CD4-positive, CD25-positive, alpha-beta regulatory T cell (primary cell): Measurements from ENCODE around the gene CCSER1. TPM values are rescaled to one million over a fixed set of nuclear protein-coding genes. Genes with fewer than 3 reads are reported as not detected.

Source experiments
- ATAC-seq, 2 donors: fragments of 150-1000 bp; cut with Tn5 transposase; one replicate each; pipeline ENCODE4 v1.10.0; 2021; ENCODE audit warnings: low read depth in 2 of 2, moderate number of reproducible peaks in 2 of 2, moderate library complexity in 1 of 2
- DNase-seq, 3 donors: peaks; one replicate each; pipeline versions ENCODE4 v3.0.0 to v3.0.0-alpha.2; 2012 to 2022; ENCODE audit warnings: mixed read lengths in 1 of 3
- H3K27ac ChIP-seq: one replicate; pipeline ENCODE4 v1.7.0; 2013; ENCODE audit warnings: mild to moderate bottlenecking, low read length; ENCODE audit not compliant: insufficient read depth, poor library complexity, severe bottlenecking
- H3K27me3 ChIP-seq: one replicate; pipeline ENCODE4 v1.7.0; 2013; ENCODE audit warnings: low read length; ENCODE audit not compliant: control insufficient read depth, insufficient read depth
- H3K36me3 ChIP-seq: one replicate; pipeline ENCODE4 v1.7.0; 2013; ENCODE audit warnings: mild to moderate bottlenecking, low read length, moderate library complexity; ENCODE audit not compliant: control insufficient read depth, insufficient read depth
- H3K4me1 ChIP-seq: 2 replicates; pipeline ENCODE4 v1.7.0; 2013; ENCODE audit warnings: mild to moderate bottlenecking, low read length; ENCODE audit not compliant: insufficient read depth, control insufficient read depth, poor library complexity, severe bottlenecking
- H3K4me3 ChIP-seq: one replicate; pipeline ENCODE4 v1.7.0; 2013; ENCODE audit warnings: low read depth, mild to moderate bottlenecking, low read length, moderate library complexity
- H3K9me3 ChIP-seq, 2 experiments: 1 replicate in 1 of 2; 2 replicates in 1 of 2; pipeline ENCODE4 v1.7.0; 2013; ENCODE audit warnings: low read length in 2 of 2, mild to moderate bottlenecking in 1 of 2, moderate library complexity in 1 of 2; ENCODE audit not compliant: control insufficient read depth in 2 of 2
- H3K27ac Mint-ChIP-seq, 3 donors: one replicate each; pipeline ENCODE4 v1.8.0; 2020 to 2022; ENCODE audit warnings: mild to moderate bottlenecking in 3 of 3, mixed read lengths in 3 of 3, moderate library complexity in 2 of 3
- H3K27me3 Mint-ChIP-seq: one replicate; pipeline ENCODE4 v1.8.0; 2022; ENCODE audit warnings: mild to moderate bottlenecking, mixed read lengths
- H3K36me3 Mint-ChIP-seq: one replicate; pipeline ENCODE4 v1.8.0; 2020; ENCODE audit warnings: mixed read lengths
- H3K4me1 Mint-ChIP-seq, 4 donors: one replicate each; pipeline ENCODE4 v1.8.0; 2020 to 2022; ENCODE audit warnings: mixed read lengths in 4 of 4, mild to moderate bottlenecking in 1 of 4
- H3K4me3 Mint-ChIP-seq, 4 donors: one replicate each; pipeline ENCODE4 v1.8.0; 2020 to 2022; ENCODE audit warnings: mild to moderate bottlenecking in 4 of 4, mixed read lengths in 4 of 4, moderate library complexity in 3 of 4
- H3K9me3 Mint-ChIP-seq, 7 donors: one replicate each; pipeline ENCODE4 v1.8.0; 2020 to 2022; ENCODE audit warnings: mixed read lengths in 7 of 7, mild to moderate bottlenecking in 3 of 7, moderate library complexity in 2 of 7
- polyA plus RNA-seq, 4 donors: library from polyadenylated mRNA; unstranded; fragments of 300-500 nt; fragmentation: Illumina TruSeq; gene quantifications; one replicate each; pipeline ENCODE4 v1.2.3, GENCODE V29; 2021
- total RNA-seq: library from RNA; stranded (reverse); gene quantifications from one replicate; pipeline ENCODE4 v1.2.3, GENCODE V29; 2022

CCSER1 gene
- total and polyA plus RNA-seq, 5 donors from 2014 or later = 0.20 to 0.60 TPM; not detected in 3

DNA sequence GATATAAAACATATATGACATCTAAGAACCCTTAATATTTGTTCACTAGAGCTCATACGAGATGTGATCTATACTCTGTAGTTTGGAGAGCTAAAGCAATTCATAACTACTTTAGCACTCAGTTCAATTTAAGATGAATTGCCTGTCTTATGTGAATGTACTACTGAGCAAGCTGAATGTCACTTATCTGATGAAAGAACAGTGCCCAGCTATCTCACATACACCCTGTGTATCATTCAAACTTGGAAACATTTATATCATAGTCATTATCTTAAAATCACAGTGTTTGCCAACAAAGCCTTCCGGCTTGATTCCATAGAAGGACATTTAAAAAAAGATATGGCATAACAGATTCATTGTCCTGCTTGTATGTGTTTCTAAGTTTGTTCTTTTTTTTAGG, 639.6 kb downstream of the CCSER1 start:
- Mint-ChIP-seq H3K9me3 (peaks cover 0 to 13% (median 3%) of the 10 kb centered on the region in 7 donors), H3K36me3 (no peaks in the 10 kb centered on the region), H3K4me1 (no peaks in the 10 kb centered on the region), H3K27me3 (no peaks in the 10 kb centered on the region), H3K27ac (no peak overlapping the region), H3K4me3 (no peak overlapping the region)
- Histone ChIP-seq H3K36me3 (no peaks in the 10 kb centered on the region), H3K4me3 (no peak overlapping the region), H3K27ac (no peak overlapping the region), H3K27me3 (no peaks in the 10 kb centered on the region), H3K4me1 (no peaks in the 10 kb centered on the region), H3K9me3 (peaks cover 0 to 3% of the 10 kb centered on the region in 2 experiments)
- ATAC-seq (no peak), DNase-seq (no peak)

GRCh38 chr4:90769251-90769650, 642.1 kb downstream of the CCSER1 start:
- no peak overlapping the region for H3K27ac ChIP-seq
- no peak for DNase-seq
- no peaks in the 10 kb centered on the region for H3K9me3 ChIP-seq
- no peaks in the 10 kb centered on the region for H3K36me3 ChIP-seq
- Mint-ChIP-seq H3K27me3 (no peaks in the 10 kb centered on the region), H3K36me3 (no peaks in the 10 kb centered on the region), H3K4me1 (no peaks in the 10 kb centered on the region), H3K27ac (no peak overlapping the region), H3K4me3 (no peak overlapping the region), H3K9me3 (peaks cover 0 to 13% (median 0%) of the 10 kb centered on the region in 7 donors)
- H3K4me1 ChIP-seq = no peaks in the 10 kb centered on the region
- no peak for ATAC-seq
- H3K4me3 ChIP-seq = no peak overlapping the region
- no peaks in the 10 kb centered on the region for H3K27me3 ChIP-seq

DNA sequence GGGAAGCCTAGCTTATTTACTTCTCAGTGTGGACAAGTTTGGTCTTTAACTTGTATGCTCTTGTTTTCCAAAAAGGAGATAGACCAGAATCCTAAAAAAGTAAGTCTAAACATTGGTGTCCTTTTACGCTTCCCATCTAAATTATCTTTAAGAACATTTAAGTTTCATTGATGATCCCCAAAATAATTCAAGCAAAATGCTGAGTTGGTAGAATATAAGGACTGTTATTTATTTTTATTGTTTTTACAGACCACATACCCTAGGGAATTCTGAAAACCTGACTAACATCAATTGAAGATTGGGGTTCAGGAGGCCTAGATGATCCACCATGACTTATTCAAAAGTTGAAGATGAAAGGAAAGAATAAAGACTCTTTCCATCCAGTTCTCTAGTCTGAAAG, 653.0 kb downstream of the CCSER1 start:
- no peaks in the 10 kb centered on the region for H3K4me1 Mint-ChIP-seq
- Histone ChIP-seq H3K36me3 (no peaks in the 10 kb centered on the region), H3K9me3 (no peaks in the 10 kb centered on the region), H3K27ac (no peak overlapping the region), H3K4me3 (no peak overlapping the region), H3K27me3 (no peaks in the 10 kb centered on the region), H3K4me1 (no peaks in the 10 kb centered on the region)
- H3K27me3 Mint-ChIP-seq = no peaks in the 10 kb centered on the region
- peaks cover 0 to 10% (median 4%) of the 10 kb centered on the region in 7 donors for H3K9me3 Mint-ChIP-seq
- H3K36me3 Mint-ChIP-seq = no peaks in the 10 kb centered on the region
- ATAC-seq (no peak), DNase-seq (no peak)
- H3K27ac Mint-ChIP-seq = no peak overlapping the region
- no peak overlapping the region for H3K4me3 Mint-ChIP-seq

GRCh38 chr4:90786602-90787001, 659.4 kb downstream of the CCSER1 start:
- no peaks in the 10 kb centered on the region for H3K36me3 Mint-ChIP-seq
- H3K4me1 Mint-ChIP-seq = no peaks in the 10 kb centered on the region
- no peak overlapping the region for H3K27ac ChIP-seq
- no peaks in the 10 kb centered on the region for H3K9me3 ChIP-seq
- no peaks in the 10 kb centered on the region for H3K27me3 Mint-ChIP-seq
- no peak overlapping the region for H3K27ac Mint-ChIP-seq
- no peaks in the 10 kb centered on the region for H3K4me1 ChIP-seq
- H3K4me3 ChIP-seq = no peak overlapping the region
- ATAC-seq (no peak), DNase-seq (no peak)
- no peaks in the 10 kb centered on the region for H3K36me3 ChIP-seq
- H3K4me3 Mint-ChIP-seq = no peak overlapping the region
- H3K27me3 ChIP-seq = no peaks in the 10 kb centered on the region
- peaks cover 0 to 23% (median 2%) of the 10 kb centered on the region in 7 donors for H3K9me3 Mint-ChIP-seq

- H3K27me3 Mint-ChIP-seq = no peaks in the 10 kb centered on the region
- H3K4me3 Mint-ChIP-seq = no peak overlapping the region
- H3K4me1 Mint-ChIP-seq = no peaks in the 10 kb centered on the region
- H3K36me3 ChIP-seq = no peaks in the 10 kb centered on the region
- no peak overlapping the region for H3K4me3 ChIP-seq
- no peak overlapping the region for H3K27ac Mint-ChIP-seq
- H3K9me3 Mint-ChIP-seq = peaks cover 2 to 39% (median 7%) of the 10 kb centered on the region in 7 donors
- no peaks in the 10 kb centered on the region for H3K27me3 ChIP-seq
- DNase-seq (no peak), ATAC-seq (no peak)
- H3K36me3 Mint-ChIP-seq = peaks cover 3% of the 10 kb centered on the region
- H3K4me1 ChIP-seq = no peaks in the 10 kb centered on the region
- H3K9me3 ChIP-seq = no peaks in the 10 kb centered on the region
- H3K27ac ChIP-seq = no peak overlapping the region
These were observed 665.5 kb downstream of the CCSER1 start for GRCh38 chr4:90792696-90793095.

- Histone ChIP-seq H3K4me3 (no peak overlapping the region), H3K9me3 (peaks cover 0 to 4% of the 10 kb centered on the region in 2 experiments), H3K36me3 (no peaks in the 10 kb centered on the region), H3K4me1 (no peaks in the 10 kb centered on the region), H3K27me3 (no peaks in the 10 kb centered on the region), H3K27ac (no peak overlapping the region)
- Mint-ChIP-seq H3K4me3 (no peak overlapping the region), H3K27ac (no peak overlapping the region), H3K4me1 (no peaks in the 10 kb centered on the region), H3K9me3 (peaks cover 0 to 30% (median 9%) of the 10 kb centered on the region in 7 donors), H3K27me3 (no peaks in the 10 kb centered on the region), H3K36me3 (peaks cover 3% of the 10 kb centered on the region)
- ATAC-seq (no peak), DNase-seq (no peak)
These were observed 671.8 kb downstream of the CCSER1 start for GRCh38 chr4:90798948-90799347.

- no peaks in the 10 kb centered on the region for H3K27me3 ChIP-seq
- H3K9me3 Mint-ChIP-seq = peaks cover 0 to 29% (median 6%) of the 10 kb centered on the region in 7 donors
- H3K27ac ChIP-seq = no peak overlapping the region
- H3K4me1 Mint-ChIP-seq = no peaks in the 10 kb centered on the region
- ATAC-seq (no peak), DNase-seq (no peak)
- no peaks in the 10 kb centered on the region for H3K27me3 Mint-ChIP-seq
- no peaks in the 10 kb centered on the region for H3K36me3 ChIP-seq
- H3K4me3 ChIP-seq = no peak overlapping the region
- no peaks in the 10 kb centered on the region for H3K4me1 ChIP-seq
- H3K4me3 Mint-ChIP-seq = no peak overlapping the region
- peaks cover 3% of the 10 kb centered on the region for H3K36me3 Mint-ChIP-seq
- no peak overlapping the region for H3K27ac Mint-ChIP-seq
- H3K9me3 ChIP-seq = peaks cover 0 to 4% of the 10 kb centered on the region in 2 experiments
These were observed 672.7 kb downstream of the CCSER1 start for GRCh38 chr4:90799895-90800294.

DNA sequence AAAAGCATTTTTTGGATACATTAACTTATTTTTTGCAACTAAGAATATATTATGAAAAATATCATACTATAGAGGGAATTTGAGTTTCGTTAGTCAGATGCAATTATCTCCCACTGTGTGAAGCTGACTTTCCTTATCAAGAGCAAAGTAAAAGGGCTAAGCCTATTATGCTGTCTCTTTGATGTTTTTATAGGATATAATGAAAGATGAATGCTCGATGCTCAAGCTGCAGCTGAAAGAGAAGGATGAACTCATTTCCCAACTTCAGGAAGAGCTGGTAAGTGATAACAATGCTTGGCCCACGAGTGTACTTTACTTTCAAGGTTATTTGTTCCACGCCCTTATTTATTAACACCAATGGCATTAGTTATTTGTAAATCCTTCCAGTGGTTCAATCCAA, 688.4 kb downstream of the CCSER1 start:
- Histone ChIP-seq H3K36me3 (no peaks in the 10 kb centered on the region), H3K27me3 (no peaks in the 10 kb centered on the region), H3K4me1 (no peaks in the 10 kb centered on the region), H3K27ac (no peak overlapping the region), H3K9me3 (no peaks in the 10 kb centered on the region), H3K4me3 (no peak overlapping the region)
- ATAC-seq (no peak), DNase-seq (no peak)
- Mint-ChIP-seq H3K4me1 (no peaks in the 10 kb centered on the region), H3K9me3 (peaks cover 6 to 23% (median 9%) of the 10 kb centered on the region in 7 donors), H3K27ac (no peak overlapping the region), H3K4me3 (no peak overlapping the region), H3K36me3 (no peaks in the 10 kb centered on the region), H3K27me3 (no peaks in the 10 kb centered on the region)
